ENCODE data around the gene ALAS1. TPM values are rescaled to one million over a fixed set of nuclear protein-coding genes. Genes with fewer than 3 reads are reported as not detected.

ALAS1 gene
- total RNA-seq, 2 donors from 2014 or later = 14.4 to 15.6 TPM

DNA sequence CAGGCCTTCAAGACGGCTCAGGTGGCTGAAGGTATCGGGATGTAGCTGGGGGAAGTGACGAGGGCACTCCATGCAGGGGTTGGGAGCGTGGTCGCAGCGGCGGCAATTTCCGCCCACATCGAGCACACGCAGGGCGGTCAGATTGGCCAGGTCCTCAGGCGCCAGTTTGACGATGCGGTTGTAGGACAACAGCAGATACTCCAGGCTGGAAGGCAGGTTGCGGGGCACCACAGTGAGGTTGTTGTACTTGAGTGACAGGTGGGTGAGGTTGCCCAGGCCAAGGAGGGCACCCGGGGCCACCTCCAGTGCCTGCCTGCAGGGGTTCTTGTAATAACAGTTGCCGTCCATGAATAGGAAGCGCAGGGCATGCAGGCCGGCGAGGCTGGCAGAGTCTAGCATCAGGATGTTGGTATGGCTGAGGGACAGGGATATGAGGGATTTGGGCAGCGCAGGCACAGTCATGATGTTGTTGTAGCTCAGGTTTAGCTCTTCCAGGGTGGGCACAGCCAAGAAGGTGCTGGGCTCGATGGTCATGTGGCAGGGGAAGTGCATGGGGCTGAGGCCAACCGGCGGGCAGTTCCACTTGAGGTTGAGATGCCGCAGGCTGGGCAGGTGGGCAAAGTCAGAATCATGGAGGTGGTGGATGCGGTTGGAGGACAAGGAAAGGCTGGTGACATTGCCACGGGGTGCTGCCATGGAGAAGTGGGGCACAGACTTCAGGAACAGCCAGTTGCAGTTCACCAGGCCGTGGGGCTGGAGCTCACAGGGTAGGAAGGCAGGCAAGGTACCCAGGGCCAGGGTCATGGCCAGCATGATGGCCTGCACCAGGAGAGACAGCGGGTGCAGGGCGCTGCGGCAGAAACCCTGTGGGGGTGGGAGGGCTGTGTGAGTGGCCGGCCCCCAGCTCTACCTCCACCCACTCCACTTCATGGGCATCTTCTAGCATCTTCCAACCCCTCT is 25.8 kb downstream of the ALAS1 start:
- no peaks in the 10 kb centered on the region for H3K9me3 ChIP-seq (ENCODE audit: control insufficient read depth, low read length, poor library complexity, severe bottlenecking)
- H3K4me3 Mint-ChIP-seq = peak overlapping the region; percentile 86
- peaks cover 66% of the 10 kb centered on the region for H3K4me1 Mint-ChIP-seq
- peaks cover 2% of the 10 kb centered on the region for H3K36me3 Mint-ChIP-seq (ENCODE audit: low read depth)
- no peak for DNase-seq
- peak overlapping the region; percentile 93 for H3K27ac Mint-ChIP-seq
- no peak for ATAC-seq
- H3K27me3 Mint-ChIP-seq = no peaks in the 10 kb centered on the region

DNA sequence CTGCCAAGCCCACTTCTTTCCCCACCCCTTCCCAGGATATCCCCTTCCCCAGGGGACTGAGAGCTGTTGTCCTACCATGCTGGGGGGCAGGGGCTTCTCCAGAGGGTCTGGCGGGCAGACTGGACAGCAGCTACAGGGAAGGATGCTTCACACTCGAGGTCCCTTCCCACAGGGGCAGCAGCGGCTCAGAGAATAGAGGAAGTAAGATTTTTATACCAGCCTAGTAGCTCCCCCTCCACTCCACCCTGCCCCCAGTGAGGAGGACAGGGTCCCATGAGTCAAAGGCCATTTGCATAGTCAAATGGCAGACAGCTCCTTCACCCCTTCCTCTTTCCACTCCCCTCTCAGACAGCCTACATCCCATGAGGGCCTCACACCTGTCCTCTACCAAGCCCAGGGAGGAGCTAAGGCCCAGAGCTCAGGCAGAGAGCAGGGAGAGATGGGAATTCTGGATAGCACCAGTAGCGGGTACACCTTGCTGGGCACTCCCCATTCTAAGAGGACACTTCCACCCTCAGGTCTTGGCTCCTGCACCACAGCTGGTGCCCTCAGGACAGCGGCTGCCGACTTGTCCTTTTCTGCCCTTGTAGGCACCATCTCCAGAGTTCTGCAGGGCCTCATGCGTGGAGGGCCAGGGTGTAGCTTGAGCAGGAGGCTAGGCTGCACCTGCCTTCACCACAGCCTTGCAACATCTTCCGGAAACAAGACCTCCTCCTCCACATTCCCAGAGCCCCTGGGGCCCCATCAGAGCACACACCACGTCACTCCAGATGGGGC is 27.7 kb downstream of the ALAS1 start, which contains the start of gene TLR9:
Gene TLR9 (minus strand): TSS at position 194 of the 777 bp plus-strand sequence. CDS start 116 bp downstream, at position 78.
- no peaks in the 10 kb centered on the region for H3K9me3 ChIP-seq (ENCODE audit: control insufficient read depth, low read length, poor library complexity, severe bottlenecking)
- DNase-seq (no peak), ATAC-seq (peak; percentile 61)
- Mint-ChIP-seq H3K4me1 (peaks cover 51% of the 10 kb centered on the region), H3K4me3 (peak within 1 kb of the TSS; percentile 86), H3K27me3 (no peaks in the 10 kb centered on the region), H3K27ac (peak within 1 kb of the TSS; percentile 93), H3K36me3 (ENCODE audit: low read depth) (peaks cover 2% of the 10 kb centered on the region)

DNA sequence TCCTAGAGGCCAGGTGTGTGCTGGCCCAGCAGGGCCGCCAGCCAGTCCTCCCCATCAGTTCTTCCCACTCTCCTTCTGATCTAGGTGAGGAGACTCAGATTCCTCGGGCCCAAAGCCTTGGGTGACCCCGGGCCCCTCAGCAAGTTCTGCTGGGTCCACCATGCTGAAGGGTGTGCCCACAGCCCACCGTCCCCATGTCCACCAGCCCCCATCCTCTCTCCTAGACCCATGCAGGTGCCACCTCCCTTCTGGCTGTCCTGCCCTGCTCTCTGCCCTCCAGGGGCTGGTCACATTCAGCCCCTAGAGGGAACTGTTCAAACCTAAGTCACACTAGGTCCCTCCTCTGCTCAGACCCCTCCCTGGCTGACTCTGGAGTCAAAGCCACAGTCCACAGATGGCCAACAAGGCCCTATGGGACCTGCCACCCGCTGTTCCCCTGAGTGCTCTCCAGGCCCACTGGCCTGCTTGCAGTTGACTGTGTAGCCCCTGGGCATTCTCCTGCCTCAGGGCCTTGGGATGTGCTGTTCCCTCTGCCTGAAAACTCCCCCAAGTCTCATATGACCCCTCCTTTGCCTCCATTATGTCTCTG is 28.4 kb downstream of the ALAS1 start:
- Mint-ChIP-seq H3K4me3 (peak overlapping the region; percentile 80), H3K4me1 (peaks cover 48% of the 10 kb centered on the region), H3K27ac (peak overlapping the region; percentile 93), H3K27me3 (no peaks in the 10 kb centered on the region), H3K36me3 (ENCODE audit: low read depth) (peaks cover 2% of the 10 kb centered on the region)
- no peak for ATAC-seq
- no peaks in the 10 kb centered on the region for H3K9me3 ChIP-seq (ENCODE audit: control insufficient read depth, low read length, poor library complexity, severe bottlenecking)
- no peak for DNase-seq

DNA sequence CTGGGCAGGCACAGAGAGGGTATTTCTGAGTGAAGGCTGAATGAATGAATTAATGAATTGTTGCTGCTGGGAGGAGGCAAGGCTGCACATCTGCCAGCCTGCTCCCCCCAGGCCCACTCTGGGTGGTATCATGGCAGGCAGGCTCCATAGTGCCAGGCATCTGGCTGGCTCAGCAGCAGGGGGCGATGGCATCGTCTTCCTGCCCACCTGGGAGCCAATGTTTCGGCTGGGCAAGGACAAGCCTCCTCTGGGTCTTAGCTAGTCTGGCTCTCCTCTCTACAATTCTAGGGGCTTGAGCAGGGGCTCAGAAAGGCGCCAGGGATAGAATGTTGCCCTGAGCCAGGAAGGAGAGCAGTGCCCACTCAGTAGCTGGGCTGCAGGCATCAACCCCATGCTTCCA is 29.2 kb downstream of the ALAS1 start:
- no peaks in the 10 kb centered on the region for H3K27me3 Mint-ChIP-seq
- peaks cover 50% of the 10 kb centered on the region for H3K4me1 Mint-ChIP-seq
- DNase-seq (no peak), ATAC-seq (no peak)
- peaks cover 2% of the 10 kb centered on the region for H3K36me3 Mint-ChIP-seq (ENCODE audit: low read depth)
- H3K9me3 ChIP-seq (ENCODE audit: control insufficient read depth, low read length, poor library complexity, severe bottlenecking) = no peaks in the 10 kb centered on the region
- H3K4me3 Mint-ChIP-seq = no peak overlapping the region
- H3K27ac Mint-ChIP-seq = peak overlapping the region; percentile 93

DNA sequence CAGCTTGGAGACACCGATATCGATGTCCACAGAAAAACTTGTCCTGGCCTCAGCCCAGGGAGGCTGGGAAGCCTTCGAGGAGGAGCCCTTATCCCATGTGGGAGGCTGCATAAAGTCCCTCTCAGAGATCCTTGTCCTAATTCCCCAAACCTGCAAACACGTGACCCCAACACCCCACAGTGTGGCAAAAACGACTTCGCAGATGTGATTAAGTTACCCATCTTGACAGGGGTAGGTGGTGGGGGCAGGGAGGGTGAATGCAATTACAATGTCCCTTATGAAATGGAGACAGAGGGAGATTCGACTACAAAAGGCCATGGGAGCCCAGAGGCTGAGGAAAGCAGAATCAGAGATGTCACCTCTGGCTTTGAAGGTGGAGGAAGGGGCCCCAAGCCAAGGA is 29.8 kb downstream of the ALAS1 start:
- H3K36me3 Mint-ChIP-seq (ENCODE audit: low read depth) = peaks cover 2% of the 10 kb centered on the region

DNA sequence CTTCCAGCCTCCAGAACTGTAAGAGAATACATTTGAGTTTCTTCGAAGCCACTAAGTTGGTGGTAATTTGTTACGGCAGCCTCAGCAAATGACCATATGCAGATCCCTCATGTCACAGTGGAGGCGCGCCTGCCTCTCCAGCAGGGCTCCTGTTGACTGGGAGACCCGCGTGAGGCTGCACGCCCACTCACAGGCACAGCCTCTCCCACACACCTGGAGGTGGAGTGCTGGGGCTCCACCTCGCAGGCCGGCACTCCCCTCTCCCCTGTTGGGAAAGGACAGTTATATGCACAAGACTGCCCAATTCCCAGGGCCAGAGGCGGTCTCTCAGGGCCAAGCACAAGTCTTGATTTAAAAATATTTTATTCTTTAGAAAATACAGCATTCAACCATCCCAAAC is 30.3 kb downstream of the ALAS1 start:
- ATAC-seq = no peak
- Mint-ChIP-seq H3K27me3 (no peaks in the 10 kb centered on the region), H3K27ac (no peak overlapping the region), H3K4me1 (peaks cover 45% of the 10 kb centered on the region), H3K36me3 (ENCODE audit: low read depth) (peaks cover 2% of the 10 kb centered on the region), H3K4me3 (no peak overlapping the region)
- no peak for DNase-seq
- H3K9me3 ChIP-seq (ENCODE audit: control insufficient read depth, low read length, poor library complexity, severe bottlenecking) = no peaks in the 10 kb centered on the region

More for the DNA sequence above, 29.8 kb downstream of the ALAS1 start:
- H3K9me3 ChIP-seq (ENCODE audit: control insufficient read depth, low read length, poor library complexity, severe bottlenecking) = no peaks in the 10 kb centered on the region
- DNase-seq (no peak), ATAC-seq (no peak)
- H3K4me3 Mint-ChIP-seq = no peak overlapping the region
- H3K4me1 Mint-ChIP-seq = peaks cover 49% of the 10 kb centered on the region
- no peak overlapping the region for H3K27ac Mint-ChIP-seq
- H3K27me3 Mint-ChIP-seq = no peaks in the 10 kb centered on the region

DNA sequence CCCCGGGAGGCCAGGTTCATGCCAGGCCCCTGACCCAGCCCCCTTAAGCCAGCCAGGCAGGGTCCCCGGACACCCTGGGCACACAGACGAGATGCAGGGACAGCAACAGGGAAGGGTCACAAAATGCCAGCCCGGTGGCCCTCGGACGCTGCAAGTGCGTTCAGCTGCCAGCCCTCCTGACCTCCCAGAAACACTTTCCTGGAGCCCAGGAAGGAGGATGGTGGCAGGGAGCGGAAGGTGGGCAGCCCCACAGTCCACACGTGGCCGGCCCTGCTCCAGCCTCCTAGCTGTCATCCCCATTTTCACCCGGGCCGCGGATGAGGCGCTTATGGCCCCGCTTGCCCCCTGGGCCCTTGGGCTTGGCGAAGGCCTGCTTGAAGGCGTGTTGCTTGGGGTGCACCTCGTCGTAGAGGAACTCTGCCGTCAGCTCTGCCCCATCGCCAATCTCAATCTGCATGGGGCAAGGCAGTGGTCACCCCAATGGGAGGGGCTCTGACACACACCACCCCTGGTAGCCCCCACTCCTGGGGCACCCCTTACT is 30.9 kb downstream of the ALAS1 start:
- H3K4me3 Mint-ChIP-seq = no peak overlapping the region
- no peak for ATAC-seq
- no peaks in the 10 kb centered on the region for H3K9me3 ChIP-seq (ENCODE audit: control insufficient read depth, low read length, poor library complexity, severe bottlenecking)
- peaks cover 39% of the 10 kb centered on the region for H3K4me1 Mint-ChIP-seq
- H3K27ac Mint-ChIP-seq = peak overlapping the region; percentile 11
- no peaks in the 10 kb centered on the region for H3K27me3 Mint-ChIP-seq
- DNase-seq = no peak
- peaks cover 2% of the 10 kb centered on the region for H3K36me3 Mint-ChIP-seq (ENCODE audit: low read depth)

DNA sequence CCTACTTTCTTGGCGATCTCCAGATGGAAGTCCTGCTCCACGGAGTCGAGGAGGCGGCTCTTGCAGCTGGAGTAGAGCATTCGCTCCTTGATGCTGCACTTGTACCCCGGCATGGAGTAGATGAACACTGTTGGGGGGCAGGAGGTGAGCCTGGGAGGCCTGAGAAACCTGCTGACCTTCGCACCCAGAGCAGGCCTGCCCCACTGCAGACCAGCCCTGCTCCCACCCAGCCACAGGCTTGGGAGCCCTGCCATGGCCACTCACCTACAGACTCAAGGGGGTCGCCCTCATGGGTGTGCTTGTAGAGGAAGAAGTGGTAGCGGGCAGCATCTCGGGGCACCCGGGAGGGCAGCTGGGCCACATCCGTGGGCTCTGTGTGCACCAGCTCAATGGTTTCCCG is 31.7 kb downstream of the ALAS1 start:
- DNase-seq (no peak), ATAC-seq (no peak)
- H3K36me3 Mint-ChIP-seq (ENCODE audit: low read depth) = peaks cover 2% of the 10 kb centered on the region
- H3K4me1 Mint-ChIP-seq = peaks cover 38% of the 10 kb centered on the region
- no peaks in the 10 kb centered on the region for H3K9me3 ChIP-seq (ENCODE audit: control insufficient read depth, low read length, poor library complexity, severe bottlenecking)
- peak overlapping the region; percentile 11 for H3K27ac Mint-ChIP-seq
- H3K27me3 Mint-ChIP-seq = no peaks in the 10 kb centered on the region
- H3K4me3 Mint-ChIP-seq = no peak overlapping the region

DNA sequence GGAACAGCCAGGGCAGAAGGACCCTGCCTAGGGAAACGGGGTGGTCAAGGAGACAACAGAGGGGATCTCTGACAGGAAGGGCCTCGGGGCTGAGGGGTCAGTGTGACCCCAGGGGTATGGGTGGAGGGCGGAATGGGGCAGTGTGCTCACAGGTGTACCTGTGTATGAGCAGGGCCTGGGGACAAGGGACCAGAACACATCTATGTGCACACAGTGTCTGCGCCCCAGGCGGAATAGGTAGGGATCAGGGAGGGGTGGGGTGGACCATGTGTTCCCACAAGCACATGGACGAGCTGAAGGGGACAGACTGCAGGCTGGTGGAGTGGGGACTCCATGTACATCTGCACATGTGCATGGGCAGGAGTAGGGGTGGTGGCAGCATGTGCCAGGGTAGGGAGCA is 32.5 kb downstream of the ALAS1 start:
- no peaks in the 10 kb centered on the region for H3K9me3 ChIP-seq (ENCODE audit: control insufficient read depth, low read length, poor library complexity, severe bottlenecking)
- Mint-ChIP-seq H3K4me3 (peak overlapping the region; percentile 25), H3K27ac (no peak overlapping the region), H3K36me3 (ENCODE audit: low read depth) (peaks cover 2% of the 10 kb centered on the region), H3K27me3 (no peaks in the 10 kb centered on the region), H3K4me1 (peaks cover 36% of the 10 kb centered on the region)
- no peak for ATAC-seq
- DNase-seq = no peak

DNA sequence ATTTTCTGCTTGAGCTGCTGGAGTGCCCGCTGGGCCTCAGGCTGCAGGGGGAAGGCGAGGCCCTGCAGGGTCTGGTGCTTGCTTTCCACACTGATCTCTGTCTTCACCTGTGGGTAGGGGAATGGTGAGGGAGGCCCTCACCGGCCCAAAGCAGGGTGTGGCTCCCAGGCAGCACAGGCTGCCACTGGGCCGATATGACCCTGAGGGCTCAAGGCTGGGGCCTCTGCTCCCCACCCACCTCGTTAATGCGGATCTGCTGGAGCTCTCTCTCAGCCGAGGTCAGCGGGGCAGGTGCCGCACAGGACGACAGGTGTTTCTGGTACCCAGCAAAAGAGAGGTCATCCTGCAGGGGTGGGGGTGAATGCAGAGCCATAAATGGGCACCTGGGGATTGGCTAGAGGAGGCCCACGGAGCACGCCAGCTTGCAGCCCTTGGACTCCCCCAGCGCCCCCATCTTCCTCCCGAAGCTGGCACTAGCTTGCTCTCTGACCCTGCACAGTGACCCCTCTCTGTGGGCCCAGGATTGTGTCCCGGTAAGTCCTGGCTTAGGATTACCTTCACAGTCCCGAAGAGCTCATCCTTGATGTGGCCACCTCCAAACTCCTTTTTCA is 33.0 kb downstream of the ALAS1 start:
- DNase-seq (no peak), ATAC-seq (no peak)
- Mint-ChIP-seq H3K27me3 (no peaks in the 10 kb centered on the region), H3K27ac (peak overlapping the region; percentile 79), H3K4me1 (peaks cover 36% of the 10 kb centered on the region), H3K36me3 (ENCODE audit: low read depth) (peaks cover 2% of the 10 kb centered on the region), H3K4me3 (peak overlapping the region; percentile 25)
- no peaks in the 10 kb centered on the region for H3K9me3 ChIP-seq (ENCODE audit: control insufficient read depth, low read length, poor library complexity, severe bottlenecking)

DNA sequence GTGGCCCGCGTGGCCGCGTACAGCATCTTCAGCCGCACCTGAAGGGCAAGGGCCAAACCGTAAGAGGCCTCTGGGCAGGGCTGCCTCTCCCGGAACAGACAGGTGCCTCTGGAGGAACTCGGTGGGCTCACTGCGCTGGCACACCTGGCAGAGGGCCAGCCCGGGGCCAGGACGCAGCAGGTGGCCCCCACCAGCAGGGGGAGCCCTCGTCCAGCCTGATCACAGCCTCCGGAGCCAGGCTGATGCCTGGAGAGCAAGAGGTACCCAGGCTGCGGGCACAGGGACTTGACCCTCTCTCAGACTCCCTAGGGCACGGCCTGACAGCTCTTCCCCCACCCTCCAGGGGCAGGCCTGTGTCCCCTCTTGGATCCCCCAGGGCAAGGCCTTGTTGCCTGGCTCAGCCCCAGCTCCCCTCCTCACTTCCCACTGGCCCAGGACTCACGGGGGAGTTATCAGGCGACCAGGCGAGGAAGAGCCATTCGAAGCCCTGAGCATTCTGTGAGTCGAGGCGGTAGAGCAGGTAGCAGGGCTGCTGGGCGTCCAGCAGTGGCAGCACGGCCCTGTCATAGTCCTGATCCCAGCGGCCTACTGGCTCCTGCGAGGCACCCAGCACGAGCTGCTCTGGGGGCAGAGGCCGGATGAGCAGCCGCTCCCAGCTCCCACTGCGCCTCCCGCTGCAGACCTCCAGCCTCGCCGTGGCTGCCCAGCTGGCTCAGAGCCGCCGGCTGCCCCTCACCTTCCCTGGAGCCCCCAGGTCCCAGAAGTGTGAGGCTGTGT is 33.7 kb downstream of the ALAS1 start:
- Mint-ChIP-seq H3K27me3 (no peaks in the 10 kb centered on the region), H3K4me1 (peaks cover 33% of the 10 kb centered on the region)
- DNase-seq = peak; percentile 80 to 93 (median 91)

More for the DNA sequence above, 33.7 kb downstream of the ALAS1 start:
- H3K4me3 Mint-ChIP-seq = no peak overlapping the region
- peaks cover 2% of the 10 kb centered on the region for H3K36me3 Mint-ChIP-seq (ENCODE audit: low read depth)
- peak overlapping the region; percentile 79 for H3K27ac Mint-ChIP-seq
- no peaks in the 10 kb centered on the region for H3K9me3 ChIP-seq (ENCODE audit: control insufficient read depth, low read length, poor library complexity, severe bottlenecking)
- ATAC-seq = peak; percentile 87

All from T-helper 17 cell (primary cell).